ENCODE data around the gene BMAL1.

The BMAL1 gene

GRCh38 chr11:13347901-13348300 lies 70.3 kb downstream of the BMAL1 start:
- no peak for DNase-seq

- no peak for DNase-seq
Observed at GRCh38 chr11:13348305-13348704, 70.7 kb downstream of the BMAL1 start.

- DNase-seq, result no peak
Observed at GRCh38 chr11:13349046-13349445, 71.5 kb downstream of the BMAL1 start.

GRCh38 chr11:13349581-13349980 lies 72.0 kb downstream of the BMAL1 start:
- no peak for DNase-seq

GRCh38 chr11:13352711-13353110 lies 75.1 kb downstream of the BMAL1 start:
- DNase-seq, result no peak

GRCh38 chr11:13354335-13354734 lies 76.7 kb downstream of the BMAL1 start:
- DNase-seq, result no peak

GRCh38 chr11:13355191-13355590 lies 77.6 kb downstream of the BMAL1 start:
- no peak for DNase-seq

- no peak for DNase-seq
Observed at GRCh38 chr11:13357232-13357631, 79.6 kb downstream of the BMAL1 start.

GRCh38 chr11:13358596-13359270 lies 81.1 kb downstream of the BMAL1 start:
- DNase-seq, result no peak

- no peak for DNase-seq
Observed at GRCh38 chr11:13362596-13363109, 85.1 kb downstream of the BMAL1 start.

GRCh38 chr11:13364388-13364787 lies 86.8 kb downstream of the BMAL1 start:
- no peak for DNase-seq

GRCh38 chr11:13366266-13367026 lies 88.9 kb downstream of the BMAL1 start:
- DNase-seq, result no peak

- no peak for DNase-seq
Observed at GRCh38 chr11:13367115-13367514, 89.5 kb downstream of the BMAL1 start.

- DNase-seq, result no peak
Observed at GRCh38 chr11:13368041-13368446, 90.5 kb downstream of the BMAL1 start.

- no peak for DNase-seq
Observed at GRCh38 chr11:13373216-13373615, 95.6 kb downstream of the BMAL1 start.

GRCh38 chr11:13375798-13376197 lies 98.2 kb downstream of the BMAL1 start:
- DNase-seq, result no peak

- no peak for DNase-seq
Observed at GRCh38 chr11:13376402-13376801, 98.8 kb downstream of the BMAL1 start.

GRCh38 chr11:13376838-13377237 lies 99.2 kb downstream of the BMAL1 start:
- no peak for DNase-seq

GRCh38 chr11:13378316-13378715 lies 100.7 kb downstream of the BMAL1 start:
- DNase-seq, result no peak

- DNase-seq, result no peak
Observed at GRCh38 chr11:13380731-13381130, 103.1 kb downstream of the BMAL1 start.

GRCh38 chr11:13382751-13383150 lies 105.2 kb downstream of the BMAL1 start:
- DNase-seq, result no peak

GRCh38 chr11:13384908-13385640 lies 107.5 kb downstream of the BMAL1 start:
- DNase-seq, result no peak

GRCh38 chr11:13386567-13386966 lies 109.0 kb downstream of the BMAL1 start:
- DNase-seq, result no peak

GRCh38 chr11:13388741-13389140 lies 111.2 kb downstream of the BMAL1 start:
- no peak for DNase-seq

Data from NCI-H1048 (cell line).